ENCODE data around the gene PSMD7. TPM values are rescaled to one million over a fixed set of nuclear protein-coding genes. Genes with fewer than 3 reads are reported as not detected.

The PSMD7 gene
- total and polyA plus RNA-seq, 2 donors (not counting 1 experiment from before 2014, with no cell fraction given): 65.9 to 196 TPM

- H3K4me2 ChIP-seq (ENCODE audit: extremely low read depth, insufficient read depth, low read length): no peak overlapping the region
- H3K4me1 ChIP-seq (ENCODE audit: control insufficient read depth, extremely low read depth, insufficient read depth, low read length): no peaks in the 10 kb centered on the region
- peaks cover 23% of the 10 kb centered on the region for H3K36me3 ChIP-seq (ENCODE audit: control insufficient read depth, insufficient read depth, low read length)
- H3K27ac ChIP-seq (ENCODE audit: insufficient read depth, low read length): no peak overlapping the region
- no peak overlapping the region for H2AFZ ChIP-seq (ENCODE audit: low read length)
- TF ChIP-seq EZH2 (IDR thresholded peaks at IDR 0.05; ENCODE audit: low read length, missing control alignments) (no peak), CTCF (conservative IDR thresholded peaks at IDR 0.05 in 1 of 2, IDR thresholded peaks at IDR 0.05 in 1 of 2; ENCODE audit: low read depth in 1 of 2, low read length in 2 of 2) (no peak)
- H3K79me2 ChIP-seq (ENCODE audit: control insufficient read depth, insufficient read depth, low read length): peaks cover 8% of the 10 kb centered on the region
- H3K4me3 ChIP-seq (replicated peaks in 1 of 4; ENCODE audit: control extremely low read depth in 1 of 4, insufficient read depth in 1 of 4, low read depth in 3 of 4, low read length in 4 of 4): no peak overlapping the region
- no peaks in the 10 kb centered on the region for H3K9me3 ChIP-seq (ENCODE audit: control insufficient read depth, insufficient read depth, low read depth, low read length)
- H4K20me1 ChIP-seq (ENCODE audit: control insufficient read depth, extremely low read depth, insufficient read depth, low read length): no peaks in the 10 kb centered on the region
- H3K9ac ChIP-seq (ENCODE audit: insufficient read depth, low read length): no peak overlapping the region
- H3K27me3 ChIP-seq (ENCODE audit: control insufficient read depth, insufficient read depth, low read length): no peaks in the 10 kb centered on the region
- DNase-seq (ENCODE audit: low read depth in 2 of 2): no peak
Measured at GRCh38 chr16:74304835-74305176, 8.2 kb downstream of the PSMD7 start.

GRCh38 chr16:74305281-74305680 lies 8.7 kb downstream of the PSMD7 start:
- no peak for DNase-seq (ENCODE audit: low read depth in 2 of 2)
- no peak overlapping the region for H3K27ac ChIP-seq (ENCODE audit: insufficient read depth, low read length)
- no peaks in the 10 kb centered on the region for H4K20me1 ChIP-seq (ENCODE audit: control insufficient read depth, extremely low read depth, insufficient read depth, low read length)
- no peaks in the 10 kb centered on the region for H3K9me3 ChIP-seq (ENCODE audit: control insufficient read depth, insufficient read depth, low read depth, low read length)
- TF ChIP-seq CTCF (conservative IDR thresholded peaks at IDR 0.05 in 1 of 2, IDR thresholded peaks at IDR 0.05 in 1 of 2; ENCODE audit: low read depth in 1 of 2, low read length in 2 of 2) (no peak), EZH2 (IDR thresholded peaks at IDR 0.05; ENCODE audit: low read length, missing control alignments) (no peak)
- H3K4me2 ChIP-seq (ENCODE audit: extremely low read depth, insufficient read depth, low read length): no peak overlapping the region
- H2AFZ ChIP-seq (ENCODE audit: low read length): no peak overlapping the region
- peaks cover 21% of the 10 kb centered on the region for H3K36me3 ChIP-seq (ENCODE audit: control insufficient read depth, insufficient read depth, low read length)
- H3K4me1 ChIP-seq (ENCODE audit: control insufficient read depth, extremely low read depth, insufficient read depth, low read length): no peaks in the 10 kb centered on the region
- no peak overlapping the region for H3K4me3 ChIP-seq (replicated peaks in 1 of 4; ENCODE audit: control extremely low read depth in 1 of 4, insufficient read depth in 1 of 4, low read depth in 3 of 4, low read length in 4 of 4)
- H3K27me3 ChIP-seq (ENCODE audit: control insufficient read depth, insufficient read depth, low read length): no peaks in the 10 kb centered on the region
- peaks cover 4% of the 10 kb centered on the region for H3K79me2 ChIP-seq (ENCODE audit: control insufficient read depth, insufficient read depth, low read length)
- H3K9ac ChIP-seq (ENCODE audit: insufficient read depth, low read length): no peak overlapping the region

- no peaks in the 10 kb centered on the region for H3K9me3 ChIP-seq (ENCODE audit: control insufficient read depth, insufficient read depth, low read depth, low read length)
- TF ChIP-seq EZH2 (IDR thresholded peaks at IDR 0.05; ENCODE audit: low read length, missing control alignments) (no peak), CTCF (conservative IDR thresholded peaks at IDR 0.05 in 1 of 2, IDR thresholded peaks at IDR 0.05 in 1 of 2; ENCODE audit: low read depth in 1 of 2, low read length in 2 of 2) (no peak)
- H3K9ac ChIP-seq (ENCODE audit: insufficient read depth, low read length): no peak overlapping the region
- H4K20me1 ChIP-seq (ENCODE audit: control insufficient read depth, extremely low read depth, insufficient read depth, low read length): no peaks in the 10 kb centered on the region
- peaks cover 20% of the 10 kb centered on the region for H3K36me3 ChIP-seq (ENCODE audit: control insufficient read depth, insufficient read depth, low read length)
- H3K27ac ChIP-seq (ENCODE audit: insufficient read depth, low read length): no peak overlapping the region
- DNase-seq (ENCODE audit: low read depth in 2 of 2): no peak
- no peak overlapping the region for H3K4me3 ChIP-seq (replicated peaks in 1 of 4; ENCODE audit: control extremely low read depth in 1 of 4, insufficient read depth in 1 of 4, low read depth in 3 of 4, low read length in 4 of 4)
- H3K4me1 ChIP-seq (ENCODE audit: control insufficient read depth, extremely low read depth, insufficient read depth, low read length): no peaks in the 10 kb centered on the region
- H3K27me3 ChIP-seq (ENCODE audit: control insufficient read depth, insufficient read depth, low read length): no peaks in the 10 kb centered on the region
- no peak overlapping the region for H3K4me2 ChIP-seq (ENCODE audit: extremely low read depth, insufficient read depth, low read length)
- no peak overlapping the region for H2AFZ ChIP-seq (ENCODE audit: low read length)
- no peaks in the 10 kb centered on the region for H3K79me2 ChIP-seq (ENCODE audit: control insufficient read depth, insufficient read depth, low read length)
Measured at GRCh38 chr16:74305978-74306784, 9.6 kb downstream of the PSMD7 start.
